ENCODE measurements around the gene FLNC. TPM values are rescaled to one million over a fixed set of nuclear protein-coding genes. Genes with fewer than 3 reads are reported as not detected.

FLNC gene
- total RNA-seq, 1 donor from 2014 or later = 6.7 TPM

DNA sequence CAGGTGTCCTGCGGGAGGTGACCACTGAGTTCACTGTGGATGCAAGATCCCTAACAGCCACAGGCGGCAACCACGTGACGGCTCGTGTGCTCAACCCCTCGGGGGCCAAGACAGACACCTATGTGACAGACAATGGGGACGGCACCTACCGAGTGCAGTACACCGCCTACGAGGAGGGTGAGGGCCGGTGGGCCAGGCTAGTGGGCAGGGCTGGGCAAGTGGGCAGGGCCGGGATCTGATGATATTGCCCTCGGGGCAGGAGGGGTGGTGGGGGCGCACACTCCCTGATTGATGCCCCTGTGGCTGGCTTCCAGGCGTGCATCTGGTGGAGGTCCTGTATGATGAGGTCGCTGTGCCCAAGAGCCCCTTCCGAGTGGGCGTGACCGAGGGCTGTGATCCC is 15.8 kb downstream of the FLNC start:
- H3F3A ChIP-seq (ENCODE audit: low read depth) = peaks cover 5% of the 10 kb centered on the region
- no peaks in the 10 kb centered on the region for H3K9me3 ChIP-seq (ENCODE audit: low read depth)
- no peak overlapping the region for H3K4me2 ChIP-seq
- H3K9ac ChIP-seq = no peak overlapping the region
- no peak overlapping the region for H2AFZ ChIP-seq (replicated peaks)
- no peak overlapping the region for H3K27ac ChIP-seq
- no peaks in the 10 kb centered on the region for H3K36me3 ChIP-seq
- Mint-ChIP-seq H3K4me1 (no peaks in the 10 kb centered on the region), H3K9me3 (no peaks in the 10 kb centered on the region), H3K27me3 (ENCODE audit: insufficient read depth, low read depth) (peaks cover 2% of the 10 kb centered on the region), H3K36me3 (peaks cover 2% of the 10 kb centered on the region), H3K27ac (no peak overlapping the region), H3K4me3 (no peak overlapping the region)
- no peaks in the 10 kb centered on the region for H3K4me1 ChIP-seq
- TF ChIP-seq, protein P1, sequence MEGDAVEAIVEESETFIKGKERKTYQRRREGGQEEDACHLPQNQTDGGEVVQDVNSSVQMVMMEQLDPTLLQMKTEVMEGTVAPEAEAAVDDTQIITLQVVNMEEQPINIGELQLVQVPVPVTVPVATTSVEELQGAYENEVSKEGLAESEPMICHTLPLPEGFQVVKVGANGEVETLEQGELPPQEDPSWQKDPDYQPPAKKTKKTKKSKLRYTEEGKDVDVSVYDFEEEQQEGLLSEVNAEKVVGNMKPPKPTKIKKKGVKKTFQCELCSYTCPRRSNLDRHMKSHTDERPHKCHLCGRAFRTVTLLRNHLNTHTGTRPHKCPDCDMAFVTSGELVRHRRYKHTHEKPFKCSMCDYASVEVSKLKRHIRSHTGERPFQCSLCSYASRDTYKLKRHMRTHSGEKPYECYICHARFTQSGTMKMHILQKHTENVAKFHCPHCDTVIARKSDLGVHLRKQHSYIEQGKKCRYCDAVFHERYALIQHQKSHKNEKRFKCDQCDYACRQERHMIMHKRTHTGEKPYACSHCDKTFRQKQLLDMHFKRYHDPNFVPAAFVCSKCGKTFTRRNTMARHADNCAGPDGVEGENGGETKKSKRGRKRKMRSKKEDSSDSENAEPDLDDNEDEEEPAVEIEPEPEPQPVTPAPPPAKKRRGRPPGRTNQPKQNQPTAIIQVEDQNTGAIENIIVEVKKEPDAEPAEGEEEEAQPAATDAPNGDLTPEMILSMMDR (IDR thresholded peaks at IDR 0.05) = no peak
- no peak for TF ChIP-seq EZH2phosphoT487 (IDR thresholded peaks at IDR 0.05)
- TF ChIP-seq EZH2 (IDR thresholded peaks at IDR 0.05) = no peak
- no peak for DNase-seq (ENCODE audit: low spot score)
- H4K20me1 ChIP-seq (ENCODE audit: low read depth) = no peaks in the 10 kb centered on the region
- H3K4me3 ChIP-seq = no peak overlapping the region
- no peaks in the 10 kb centered on the region for H3K27me3 ChIP-seq
- H3K79me2 ChIP-seq (ENCODE audit: low read depth) = no peaks in the 10 kb centered on the region

DNA sequence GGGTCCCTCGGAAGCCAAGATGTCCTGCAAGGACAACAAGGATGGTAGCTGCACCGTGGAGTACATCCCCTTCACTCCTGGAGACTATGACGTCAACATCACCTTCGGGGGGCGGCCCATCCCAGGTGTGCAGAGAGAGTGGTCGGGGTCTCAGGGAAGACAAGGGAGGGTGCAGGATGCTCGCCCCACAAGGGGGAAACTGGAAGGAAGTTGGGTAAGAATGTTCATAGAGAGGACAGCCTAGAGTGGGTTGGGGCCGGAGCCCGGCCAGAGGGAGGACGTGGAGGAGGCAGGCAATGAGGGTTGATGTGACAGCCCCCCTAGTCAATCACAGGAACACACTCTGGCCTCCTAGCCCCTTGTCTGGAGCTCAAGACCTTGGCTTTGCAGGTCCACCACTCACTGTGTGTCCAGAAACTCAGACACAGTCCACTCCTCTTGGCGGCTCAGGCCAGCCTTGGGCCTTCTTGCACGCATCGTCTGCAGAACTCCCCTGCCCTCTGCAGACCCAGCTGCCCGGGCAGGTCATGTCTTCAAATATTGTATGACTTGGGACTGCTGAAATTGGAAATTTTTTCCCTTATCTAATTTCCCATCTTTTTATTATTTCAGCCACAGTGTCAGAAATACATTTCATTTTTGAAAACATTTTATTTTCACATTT is 16.7 kb downstream of the FLNC start:
- H4K20me1 ChIP-seq (ENCODE audit: low read depth) = no peaks in the 10 kb centered on the region
- no peak overlapping the region for H3K27ac ChIP-seq
- Mint-ChIP-seq H3K27ac (no peak overlapping the region), H3K4me1 (no peaks in the 10 kb centered on the region), H3K27me3 (ENCODE audit: insufficient read depth, low read depth) (peaks cover 4% of the 10 kb centered on the region), H3K4me3 (no peak overlapping the region), H3K9me3 (no peaks in the 10 kb centered on the region), H3K36me3 (peaks cover 2% of the 10 kb centered on the region)
- DNase-seq (ENCODE audit: low spot score) = no peak
- no peaks in the 10 kb centered on the region for H3K9me3 ChIP-seq (ENCODE audit: low read depth)
- H3K4me3 ChIP-seq = no peak overlapping the region
- TF ChIP-seq EZH2 (IDR thresholded peaks at IDR 0.05) = no peak
- TF ChIP-seq, protein P1 (IDR thresholded peaks at IDR 0.05) = no peak
- no peak for TF ChIP-seq EZH2phosphoT487 (IDR thresholded peaks at IDR 0.05)
- H2AFZ ChIP-seq (replicated peaks) = no peak overlapping the region
- H3K4me2 ChIP-seq = no peak overlapping the region
- no peaks in the 10 kb centered on the region for H3F3A ChIP-seq (ENCODE audit: low read depth)
- no peaks in the 10 kb centered on the region for H3K4me1 ChIP-seq
- H3K79me2 ChIP-seq (ENCODE audit: low read depth) = no peaks in the 10 kb centered on the region
- H3K9ac ChIP-seq = no peak overlapping the region
- no peaks in the 10 kb centered on the region for H3K36me3 ChIP-seq
- no peaks in the 10 kb centered on the region for H3K27me3 ChIP-seq

DNA sequence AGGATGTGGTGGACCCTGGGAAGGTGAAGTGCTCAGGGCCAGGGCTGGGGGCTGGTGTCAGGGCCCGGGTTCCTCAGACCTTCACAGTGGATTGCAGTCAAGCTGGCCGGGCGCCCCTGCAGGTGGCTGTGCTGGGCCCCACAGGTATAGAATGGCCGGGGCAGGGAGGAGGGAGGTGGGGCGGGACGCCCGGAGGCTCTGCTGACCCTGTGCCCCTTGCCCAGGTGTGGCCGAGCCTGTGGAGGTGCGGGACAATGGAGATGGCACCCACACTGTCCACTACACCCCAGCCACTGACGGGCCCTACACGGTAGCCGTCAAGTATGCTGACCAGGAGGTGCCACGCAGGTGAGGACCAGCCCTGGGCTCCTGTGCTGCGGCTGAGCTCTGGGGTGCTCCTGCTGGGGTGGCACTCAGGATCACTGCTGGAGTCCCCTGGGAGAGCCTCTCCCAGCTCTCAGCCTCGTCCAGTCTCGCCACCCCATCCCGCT is 17.6 kb downstream of the FLNC start:
- H3K4me3 ChIP-seq = no peak overlapping the region
- H3K4me1 Mint-ChIP-seq = no peaks in the 10 kb centered on the region
- peaks cover 2% of the 10 kb centered on the region for H3K36me3 Mint-ChIP-seq
- H3F3A ChIP-seq (ENCODE audit: low read depth) = no peaks in the 10 kb centered on the region
- no peaks in the 10 kb centered on the region for H3K9me3 Mint-ChIP-seq
- TF ChIP-seq, protein P1 (IDR thresholded peaks at IDR 0.05) = no peak
- TF ChIP-seq EZH2phosphoT487 (IDR thresholded peaks at IDR 0.05) (no peak), EZH2 (IDR thresholded peaks at IDR 0.05) (no peak)
- H3K4me2 ChIP-seq = no peak overlapping the region
- H4K20me1 ChIP-seq (ENCODE audit: low read depth) = no peaks in the 10 kb centered on the region
- no peaks in the 10 kb centered on the region for H3K4me1 ChIP-seq
- no peak overlapping the region for H2AFZ ChIP-seq (replicated peaks)
- no peaks in the 10 kb centered on the region for H3K36me3 ChIP-seq
- H3K27me3 ChIP-seq = no peaks in the 10 kb centered on the region
- DNase-seq (ENCODE audit: low spot score) = no peak
- no peaks in the 10 kb centered on the region for H3K79me2 ChIP-seq (ENCODE audit: low read depth)
- no peaks in the 10 kb centered on the region for H3K9me3 ChIP-seq (ENCODE audit: low read depth)
- peaks cover 4% of the 10 kb centered on the region for H3K27me3 Mint-ChIP-seq (ENCODE audit: insufficient read depth, low read depth)
- no peak overlapping the region for H3K4me3 Mint-ChIP-seq
- no peak overlapping the region for H3K27ac Mint-ChIP-seq
- H3K9ac ChIP-seq = no peak overlapping the region
- no peak overlapping the region for H3K27ac ChIP-seq
